ENCODE data around the gene MT1G.

The MT1G gene

GRCh38 chr16:56617212-56618085 lies 50.4 kb downstream of the MT1G start:
- no peak for DNase-seq (ENCODE audit: low read depth)

Measured in GM04504 (cell line).